HEK293 (cell line): ENCODE data around the gene SMARCA2.

Source experiments
- CTCF ChIA-PET: fragments of 350-600 bp; formaldehyde crosslinking; extraction: SDS; loops from one replicate; lab custom pipeline; 2021; ENCODE audit warnings: antibody characterized with exemption; lab: Yijun Ruan, JAX
- POLR2A ChIA-PET: fragments of 300-600 bp; formaldehyde crosslinking; extraction: SDS; loops from one replicate; lab custom pipeline; 2020; ENCODE audit warnings: antibody characterized with exemption, inconsistent platforms; lab: Yijun Ruan, JAX
- H3K27ac ChIP-seq: fragments of 200-500 bp; sonication (Bioruptor generic); 2 replicates; pipeline ENCODE4 v1.5.1; 2014; ENCODE audit warnings: low read depth, low read length, control low read depth, inconsistent platforms; ENCODE audit errors: extremely low read depth
- H3K36me3 ChIP-seq, 2 experiments: fragments of 200-500 bp in 1 of 2; sonication (Bioruptor generic) in 1 of 2; 1 replicate in 1 of 2; 2 replicates in 1 of 2; pipeline ENCODE4 v1.5.1; 2014 to 2017; ENCODE audit warnings: inconsistent platforms in 2 of 2, low read length in 2 of 2; ENCODE audit not compliant: control insufficient read depth in 2 of 2, insufficient read depth in 1 of 2
- H3K4me1 ChIP-seq: fragments of 200-500 bp; sonication (Bioruptor generic); 2 replicates; pipeline ENCODE4 v1.5.1; 2014; ENCODE audit warnings: mild to moderate bottlenecking, low read length, inconsistent platforms; ENCODE audit not compliant: control insufficient read depth, insufficient read depth
- H3K4me3 ChIP-seq: 2 replicates; pipeline ENCODE4 v1.5.1; 2011; ENCODE audit warnings: low read depth, mild to moderate bottlenecking, control low read depth, low read length, moderate library complexity
- H3K9me3 ChIP-seq: fragments of 200-500 bp; sonication (Bioruptor generic); 2 replicates; pipeline ENCODE4 v1.5.1; 2014; ENCODE audit warnings: low read depth, low read length, inconsistent platforms; ENCODE audit not compliant: control insufficient read depth, insufficient read depth
- KLF10 ChIP-seq: fragments of 450-650 bp; IDR thresholded peaks from 2 replicates; pipeline ENCODE4 v1.5.1; 2018; ENCODE audit warnings: missing biosample characterization, mild to moderate bottlenecking, missing genetic modification characterization
- KLF16 ChIP-seq: fragments of 450-650 bp; formaldehyde crosslinking; IDR thresholded peaks from 2 replicates; pipeline ENCODE4 v1.5.1; 2017; ENCODE audit warnings: missing biosample characterization, missing genetic modification characterization
- OVOL3 ChIP-seq: fragments of 450-650 bp; formaldehyde crosslinking; IDR thresholded peaks from 2 replicates; pipeline ENCODE4 v1.5.1; 2016; ENCODE audit warnings: missing biosample characterization, missing genetic modification characterization
- PBX3 ChIP-seq: sonication (generic); formaldehyde crosslinking; IDR thresholded peaks from 2 replicates; pipeline ENCODE4 v1.8.1; 2022; ENCODE audit warnings: mild to moderate bottlenecking, moderate library complexity, missing genetic modification reagents
- SP3 ChIP-seq: fragments of 450-650 bp; formaldehyde crosslinking; IDR thresholded peaks from 2 replicates; pipeline ENCODE4 v1.5.1; 2016; ENCODE audit warnings: missing biosample characterization, missing genetic modification characterization
- WT1 ChIP-seq: fragments of 450-650 bp; formaldehyde crosslinking; IDR thresholded peaks from 2 replicates; pipeline ENCODE4 v1.5.1; 2016; ENCODE audit warnings: missing biosample characterization, missing genetic modification characterization
- ZBTB20 ChIP-seq: fragments of 450-650 bp; formaldehyde crosslinking; IDR thresholded peaks from 2 replicates; pipeline ENCODE4 v1.5.1; 2016; ENCODE audit warnings: missing biosample characterization, missing genetic modification characterization
- ZIC2 ChIP-seq: fragments of 450-650 bp; formaldehyde crosslinking; IDR thresholded peaks from 2 replicates; pipeline ENCODE4 v1.5.1; 2016; ENCODE audit warnings: missing biosample characterization, missing genetic modification characterization
- ZNF341 ChIP-seq: fragments of 450-650 bp; formaldehyde crosslinking; IDR thresholded peaks from 2 replicates; pipeline ENCODE4; 2016; ENCODE audit warnings: low read depth, missing biosample characterization, missing genetic modification characterization
- ZNF366 ChIP-seq: fragments of 450-650 bp; formaldehyde crosslinking; conservative IDR thresholded peaks from 2 replicates; pipeline ENCODE4 v1.5.1; 2016; ENCODE audit warnings: missing biosample characterization, missing genetic modification characterization
- ZNF404 ChIP-seq: fragments of 450-650 bp; formaldehyde crosslinking; IDR thresholded peaks from 2 replicates; pipeline ENCODE4 v1.5.1; 2017; ENCODE audit warnings: missing biosample characterization, missing genetic modification characterization
- ZNF548 ChIP-seq: fragments of 450-650 bp; formaldehyde crosslinking; IDR thresholded peaks from 2 replicates; pipeline ENCODE4 v1.5.1; 2016; ENCODE audit warnings: missing biosample characterization, missing genetic modification characterization
- ZNF600 ChIP-seq: fragments of 450-650 bp; formaldehyde crosslinking; IDR thresholded peaks from 2 replicates; pipeline ENCODE4 v1.5.1; 2016; ENCODE audit warnings: missing biosample characterization, missing genetic modification characterization
- ZNF645 ChIP-seq: fragments of 450-650 bp; formaldehyde crosslinking; IDR thresholded peaks from 2 replicates; pipeline ENCODE4; 2016; ENCODE audit warnings: missing biosample characterization, missing genetic modification characterization
- ZNF654 ChIP-seq: fragments of 450-650 bp; formaldehyde crosslinking; IDR thresholded peaks from 2 replicates; pipeline ENCODE4 v1.5.1; 2016; ENCODE audit warnings: low read depth, missing biosample characterization, missing genetic modification characterization
- ZNF658 ChIP-seq: fragments of 450-650 bp; formaldehyde crosslinking; IDR thresholded peaks from 2 replicates; pipeline ENCODE4; 2016; ENCODE audit warnings: missing biosample characterization, missing genetic modification characterization
- ZNF677 ChIP-seq: fragments of 450-650 bp; IDR thresholded peaks from 2 replicates; pipeline ENCODE4 v1.5.0; 2018; ENCODE audit warnings: missing biosample characterization, mild to moderate bottlenecking, missing genetic modification characterization, moderate library complexity
- TF ChIP-seq, protein P1 (sequence below): fragments of 450-650 bp; formaldehyde crosslinking; IDR thresholded peaks from 2 replicates; pipeline ENCODE4 v1.5.1; 2016; ENCODE audit warnings: missing biosample characterization, missing genetic modification characterization
- TF ChIP-seq, protein P2 (sequence below): fragments of 450-650 bp; formaldehyde crosslinking; IDR thresholded peaks from 2 replicates; pipeline ENCODE4 v1.5.1; 2016; ENCODE audit warnings: missing biosample characterization, missing genetic modification characterization

Gene SMARCA2

DNA sequence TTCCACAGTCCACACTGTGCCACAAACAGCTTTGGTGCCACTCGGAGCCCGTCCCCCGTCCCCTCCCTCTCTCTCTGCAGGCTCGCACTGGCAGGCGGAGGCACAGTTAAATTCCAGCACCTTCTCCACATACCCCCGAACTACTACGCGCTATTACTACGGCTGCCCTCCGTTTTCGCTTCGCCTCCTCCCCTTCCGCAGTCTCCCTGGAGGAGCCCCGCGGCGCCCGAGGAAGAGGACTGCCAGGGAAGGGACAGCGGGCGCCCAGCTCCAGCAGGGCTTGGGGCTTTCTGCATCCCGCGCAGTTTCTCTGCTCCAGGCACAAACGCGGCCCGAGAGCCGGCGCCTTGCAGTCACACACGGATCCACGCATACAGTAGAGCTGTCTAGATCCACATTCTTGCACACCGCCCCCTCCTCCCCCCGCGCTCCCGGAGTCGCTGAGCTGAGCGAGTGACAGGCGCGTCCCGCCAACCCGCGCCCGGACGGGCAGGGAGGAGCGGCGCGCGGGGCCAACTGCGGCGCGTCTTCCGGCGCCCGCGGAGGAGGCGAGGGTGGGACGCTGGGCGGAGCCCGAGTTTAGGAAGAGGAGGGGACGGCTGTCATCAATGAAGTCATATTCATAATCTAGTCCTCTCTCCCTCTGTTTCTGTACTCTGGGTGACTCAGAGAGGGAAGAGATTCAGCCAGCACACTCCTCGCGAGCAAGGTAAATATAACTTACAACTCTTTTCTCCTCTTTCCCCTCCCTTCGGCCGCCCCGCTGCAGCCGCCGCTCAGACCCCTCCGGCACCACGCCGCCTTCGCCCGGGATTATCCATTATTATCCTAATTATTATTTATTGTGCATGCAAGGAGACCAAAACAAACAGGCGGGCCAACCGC lies at the start of gene SMARCA2 (continued):
- TF ChIP-seq, protein P1, sequence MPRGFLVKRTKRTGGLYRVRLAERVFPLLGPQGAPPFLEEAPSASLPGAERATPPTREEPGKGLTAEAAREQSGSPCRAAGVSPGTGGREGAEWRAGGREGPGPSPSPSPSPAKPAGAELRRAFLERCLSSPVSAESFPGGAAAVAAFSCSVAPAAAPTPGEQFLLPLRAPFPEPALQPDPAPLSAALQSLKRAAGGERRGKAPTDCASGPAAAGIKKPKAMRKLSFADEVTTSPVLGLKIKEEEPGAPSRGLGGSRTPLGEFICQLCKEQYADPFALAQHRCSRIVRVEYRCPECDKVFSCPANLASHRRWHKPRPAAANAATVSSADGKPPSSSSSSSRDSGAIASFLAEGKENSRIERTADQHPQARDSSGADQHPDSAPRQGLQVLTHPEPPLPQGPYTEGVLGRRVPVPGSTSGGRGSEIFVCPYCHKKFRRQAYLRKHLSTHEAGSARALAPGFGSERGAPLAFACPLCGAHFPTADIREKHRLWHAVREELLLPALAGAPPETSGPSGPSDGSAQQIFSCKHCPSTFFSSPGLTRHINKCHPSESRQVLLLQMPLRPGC = peak; percentile 90
- no peak for TF ChIP-seq ZNF654 (tag by site-specific recombination)
- peak; percentile 91 for TF ChIP-seq ZNF600 (tag by site-specific recombination)
- peak; percentile 52 for TF ChIP-seq KLF16 (tag by site-specific recombination)
- peak; percentile 89 for TF ChIP-seq ZNF341
- TF ChIP-seq WT1 (tag by site-specific recombination) = peak; percentile 26; the same call in 1 of the 2 replicates
- TF ChIP-seq ZNF658 (tag by site-specific recombination) = no peak
- peak; percentile 89 for TF ChIP-seq KLF10 (tag by site-specific recombination)
- peak; percentile 91 for TF ChIP-seq ZNF366 (tag by site-specific recombination)
- TF ChIP-seq ZNF404 (tag by site-specific recombination) = no peak
- TF ChIP-seq, protein P2, sequence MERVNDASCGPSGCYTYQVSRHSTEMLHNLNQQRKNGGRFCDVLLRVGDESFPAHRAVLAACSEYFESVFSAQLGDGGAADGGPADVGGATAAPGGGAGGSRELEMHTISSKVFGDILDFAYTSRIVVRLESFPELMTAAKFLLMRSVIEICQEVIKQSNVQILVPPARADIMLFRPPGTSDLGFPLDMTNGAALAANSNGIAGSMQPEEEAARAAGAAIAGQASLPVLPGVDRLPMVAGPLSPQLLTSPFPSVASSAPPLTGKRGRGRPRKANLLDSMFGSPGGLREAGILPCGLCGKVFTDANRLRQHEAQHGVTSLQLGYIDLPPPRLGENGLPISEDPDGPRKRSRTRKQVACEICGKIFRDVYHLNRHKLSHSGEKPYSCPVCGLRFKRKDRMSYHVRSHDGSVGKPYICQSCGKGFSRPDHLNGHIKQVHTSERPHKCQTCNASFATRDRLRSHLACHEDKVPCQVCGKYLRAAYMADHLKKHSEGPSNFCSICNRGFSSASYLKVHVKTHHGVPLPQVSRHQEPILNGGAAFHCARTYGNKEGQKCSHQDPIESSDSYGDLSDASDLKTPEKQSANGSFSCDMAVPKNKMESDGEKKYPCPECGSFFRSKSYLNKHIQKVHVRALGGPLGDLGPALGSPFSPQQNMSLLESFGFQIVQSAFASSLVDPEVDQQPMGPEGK (tag by site-specific recombination) = peak; percentile 79
- TF ChIP-seq SP3 (tag by site-specific recombination) = peak; percentile 88
- TF ChIP-seq ZIC2 (tag by site-specific recombination) = peak; percentile 71
- peak; percentile 76 for TF ChIP-seq ZBTB20 (tag by site-specific recombination)
- peak; percentile 87 for TF ChIP-seq PBX3 (CRISPR knock-in tag)
- TF ChIP-seq ZNF645 (tag by site-specific recombination) = no peak

DNA sequence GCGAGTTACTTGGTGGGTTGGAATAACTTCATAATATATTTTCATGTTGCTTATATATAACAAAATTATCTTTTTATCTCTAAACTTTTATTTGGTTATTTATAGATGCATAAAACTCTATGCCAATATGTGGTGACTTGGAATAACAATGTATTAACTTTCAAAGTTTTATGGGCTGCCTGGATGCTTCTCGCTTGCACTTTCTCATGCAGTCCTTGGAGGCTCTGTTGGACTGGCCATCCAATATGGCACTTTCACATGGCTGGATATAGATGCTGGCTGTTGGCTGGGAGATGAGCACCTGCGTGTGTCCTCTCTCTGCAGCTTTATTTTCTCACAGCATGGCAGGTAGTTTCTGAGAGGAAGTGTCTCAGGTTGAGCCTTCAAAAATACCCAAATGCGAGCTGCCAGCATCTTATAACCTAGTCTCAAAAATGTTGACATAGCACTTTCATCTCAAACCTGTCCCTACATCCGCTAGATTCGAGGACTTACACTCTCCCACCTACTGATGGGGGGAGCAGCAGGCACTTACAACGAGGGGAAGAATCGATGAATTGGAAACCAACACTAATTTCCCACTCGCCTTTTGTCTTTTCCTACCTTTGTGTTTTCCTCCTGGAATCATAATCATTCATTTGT lies 48.3 kb upstream of the SMARCA2 start:
- TF ChIP-seq ZNF677 (tag by site-specific recombination) (no peak), OVOL3 (tag by site-specific recombination) (no peak), ZNF548 (no peak), ZNF341 (no peak)
- Histone ChIP-seq H3K27ac (no peak overlapping the region), H3K4me3 (no peak overlapping the region), H3K4me1 (no peaks in the 10 kb centered on the region), H3K9me3 (no peaks in the 10 kb centered on the region), H3K36me3 (no peaks in the 10 kb centered on the region)
- CTCF ChIA-PET = interaction anchor here (1.0 to 1.5 kb wide), 2 partner anchors 27 to 120 kb away, joined by 4 read pairs; no protein-coding TSS in a partner anchor
- POLR2A ChIA-PET = no interaction called here
